Measurements from ENCODE around the gene LLGL2.

The LLGL2 gene

GRCh38 chr17:75588596-75589011, 63.1 kb downstream of the LLGL2 start:
- CTCF ChIA-PET: interaction anchor here (0.7 to 6.9 kb wide), 15 partner anchors 9 to 165 kb away, joined by 3 to 56 read pairs (median 4); partner anchors contain the start of gene SMIM5
- no peak for DNase-seq (ENCODE audit: low read depth, low spot score)
- POLR2A ChIA-PET: no interaction called here
- peak overlapping the region; percentile 34 for H3K4me3 ChIP-seq (ENCODE audit: low read depth, low read length)
- TF ChIP-seq CTCF (IDR thresholded peaks at IDR 0.05; ENCODE audit: insufficient read depth, low read length, missing control alignments): no peak

GRCh38 chr17:75589012-75589918, 63.8 kb downstream of the LLGL2 start:
- DNase-seq (ENCODE audit: low read depth, low spot score): no peak
- peak overlapping the region; percentile 59 for H3K4me3 ChIP-seq (ENCODE audit: low read depth, low read length)
- ChIA-PET CTCF (interaction anchor here (0.7 to 6.9 kb wide), 15 partner anchors 8 to 165 kb away, joined by 3 to 56 read pairs (median 5); partner anchors contain the start of gene SMIM5), POLR2A (no interaction called here)
- TF ChIP-seq CTCF (IDR thresholded peaks at IDR 0.05; ENCODE audit: insufficient read depth, low read length, missing control alignments): peak; percentile 45

- ChIA-PET CTCF (interaction anchor here (0.6 to 6.9 kb wide), 11 partner anchors 10 to 164 kb away, joined by 3 to 56 read pairs (median 4); partner anchors contain the start of gene SMIM5), POLR2A (no interaction called here)
- H3K4me3 ChIP-seq (ENCODE audit: low read depth, low read length): peak overlapping the region; percentile 59
- no peak for TF ChIP-seq CTCF (IDR thresholded peaks at IDR 0.05; ENCODE audit: insufficient read depth, low read length, missing control alignments)
- no peak for DNase-seq (ENCODE audit: low read depth, low spot score)
Measured at GRCh38 chr17:75589919-75590303, 64.4 kb downstream of the LLGL2 start.

GRCh38 chr17:75590314-75590761, 64.8 kb downstream of the LLGL2 start:
- DNase-seq (ENCODE audit: low read depth, low spot score): no peak
- no peak for TF ChIP-seq CTCF (IDR thresholded peaks at IDR 0.05; ENCODE audit: insufficient read depth, low read length, missing control alignments)
- H3K4me3 ChIP-seq (ENCODE audit: low read depth, low read length): no peak overlapping the region
- CTCF ChIA-PET: interaction anchor here (0.6 to 6.9 kb wide), 11 partner anchors 10 to 164 kb away, joined by 3 to 56 read pairs (median 4); partner anchors contain the start of gene SMIM5
- POLR2A ChIA-PET: no interaction called here

- POLR2A ChIA-PET: interaction anchor here (0.8 kb wide), 1 partner anchor 18 kb away, joined by 4 read pairs; no protein-coding TSS in a partner anchor
- no peak for DNase-seq (ENCODE audit: low read depth, low spot score)
- no peak overlapping the region for H3K4me3 ChIP-seq (ENCODE audit: low read depth, low read length)
- TF ChIP-seq CTCF (IDR thresholded peaks at IDR 0.05; ENCODE audit: insufficient read depth, low read length, missing control alignments): no peak
- CTCF ChIA-PET: interaction anchor here (0.6 to 6.9 kb wide), 10 partner anchors 10 to 162 kb away, joined by 3 to 56 read pairs (median 4); partner anchors contain the start of genes SMIM5 and TSEN54
Measured at GRCh38 chr17:75590849-75591721, 65.6 kb downstream of the LLGL2 start.
